Posterior vena cava (tissue), 2 donors: ENCODE data around the gene FOXF1. TPM values are rescaled to one million over a fixed set of nuclear protein-coding genes. Genes with fewer than 3 reads are reported as not detected.

Experiments used
- DNase-seq: peaks from one replicate; pipeline ENCODE4 v3.0.0-alpha.2; 2020; ENCODE audit warnings: low spot score
- intact Hi-C, 2 donors: fragments of 100-400 bp; cut with DNase I; formaldehyde crosslinking; loops; one replicate each; pipeline versions ENCODE4 v1.14.1 to v1.14.2; 2022 to 2023
- total RNA-seq, 2 donors: library from RNA; stranded (reverse); fragmentation: NEBNext Ultra II Directional; extraction: Animal tissue kit (Norgen Biotek cat#: 25700); gene quantifications; one replicate each; pipeline ENCODE4 v1.2.1, GENCODE V29; 2021
- donor health status: DM: yes; HTN: yes; CAD: no.
- donor health status: DM: yes; HTN: yes; CAD: no.

Gene FOXF1
- total RNA-seq, 2 donors from 2014 or later, result 2.5 to 4.3 TPM

GRCh38 chr16:86513471-86514277 is 3.3 kb downstream of the FOXF1 start:
- DNase-seq, result no peak
- intact Hi-C loops, result no loop called here

- DNase-seq, result no peak
- intact Hi-C loops, result loop anchor here (5.0 kb wide), 2 partner anchors 172 to 1898 kb away; no protein-coding TSS in a partner anchor
These were observed 4.4 kb downstream of the FOXF1 start for GRCh38 chr16:86514481-86515376.

DNA sequence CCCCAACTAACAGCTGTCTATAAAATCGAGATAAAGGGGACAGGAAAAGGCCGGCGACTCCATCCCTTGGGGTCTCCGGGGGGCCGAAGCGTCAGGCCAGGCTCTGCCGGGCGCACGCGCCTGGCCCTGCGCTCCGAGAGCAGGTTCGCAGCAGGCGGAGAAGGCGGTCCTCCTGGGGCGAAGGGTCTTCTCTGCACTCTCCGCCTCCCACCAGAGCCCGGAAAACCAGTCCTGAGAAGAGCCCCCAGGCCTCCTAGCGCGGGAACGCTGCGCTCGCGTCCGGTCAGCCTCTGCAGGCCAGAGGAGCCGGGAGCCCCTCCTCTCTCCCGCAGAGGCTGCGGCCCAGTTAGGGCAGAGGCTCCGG is 5.1 kb downstream of the FOXF1 start:
- DNase-seq, result no peak
- intact Hi-C loops, result loop anchor here (5.0 kb wide), 2 partner anchors 173 to 1897 kb away; no protein-coding TSS in a partner anchor

GRCh38 chr16:86515777-86516622 is 5.7 kb downstream of the FOXF1 start:
- DNase-seq, result no peak
- intact Hi-C loops, result loop anchor here (5.0 kb wide), 2 partner anchors 174 to 1896 kb away; no protein-coding TSS in a partner anchor

DNA sequence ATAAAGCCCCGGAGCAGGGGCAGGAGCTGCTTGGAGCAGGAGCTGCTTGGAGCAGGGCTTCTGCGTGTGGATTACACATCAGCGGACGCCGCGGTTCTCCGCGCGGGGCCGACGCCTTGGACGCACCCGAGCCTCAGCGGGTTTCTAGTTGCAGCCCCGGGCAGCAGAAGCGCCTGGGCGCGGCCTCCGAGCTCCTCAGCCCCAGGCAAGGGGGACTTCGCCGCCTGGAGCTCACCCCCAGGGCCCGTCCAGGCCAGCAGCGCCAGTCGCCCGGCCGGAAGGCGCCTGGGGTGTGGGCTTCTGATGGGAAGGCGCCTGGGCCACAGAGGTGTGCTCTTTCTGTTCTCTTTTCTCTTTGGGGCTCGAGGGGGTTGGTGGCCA is 6.3 kb downstream of the FOXF1 start:
- intact Hi-C loops, result loop anchor here (5.0 kb wide), 2 partner anchors 174 to 1896 kb away; no protein-coding TSS in a partner anchor
- DNase-seq, result no peak

- no peak for DNase-seq
- intact Hi-C loops, result loop anchor here (5.0 kb wide), 2 partner anchors 175 to 1895 kb away; no protein-coding TSS in a partner anchor
These were observed 6.7 kb downstream of the FOXF1 start for GRCh38 chr16:86517033-86517432.

GRCh38 chr16:86517652-86518258 is 7.4 kb downstream of the FOXF1 start:
- intact Hi-C loops, result loop anchor here (2.0 to 5.0 kb wide), 4 partner anchors 175 to 1895 kb away; no protein-coding TSS in a partner anchor
- peak; percentile 88 for DNase-seq

- intact Hi-C loops, result loop anchor here (2.0 to 5.0 kb wide), 4 partner anchors 177 to 1893 kb away; no protein-coding TSS in a partner anchor
- no peak for DNase-seq
These were observed 8.8 kb downstream of the FOXF1 start for GRCh38 chr16:86519007-86519648.

GRCh38 chr16:86519649-86520316 is 9.5 kb downstream of the FOXF1 start:
- DNase-seq, result peak; percentile 89
- intact Hi-C loops, result loop anchor here (2.0 to 5.0 kb wide), 4 partner anchors 177 to 1893 kb away; no protein-coding TSS in a partner anchor

GRCh38 chr16:86520317-86521210 is 10.2 kb downstream of the FOXF1 start:
- intact Hi-C loops, result no loop called here
- DNase-seq, result no peak

DNA sequence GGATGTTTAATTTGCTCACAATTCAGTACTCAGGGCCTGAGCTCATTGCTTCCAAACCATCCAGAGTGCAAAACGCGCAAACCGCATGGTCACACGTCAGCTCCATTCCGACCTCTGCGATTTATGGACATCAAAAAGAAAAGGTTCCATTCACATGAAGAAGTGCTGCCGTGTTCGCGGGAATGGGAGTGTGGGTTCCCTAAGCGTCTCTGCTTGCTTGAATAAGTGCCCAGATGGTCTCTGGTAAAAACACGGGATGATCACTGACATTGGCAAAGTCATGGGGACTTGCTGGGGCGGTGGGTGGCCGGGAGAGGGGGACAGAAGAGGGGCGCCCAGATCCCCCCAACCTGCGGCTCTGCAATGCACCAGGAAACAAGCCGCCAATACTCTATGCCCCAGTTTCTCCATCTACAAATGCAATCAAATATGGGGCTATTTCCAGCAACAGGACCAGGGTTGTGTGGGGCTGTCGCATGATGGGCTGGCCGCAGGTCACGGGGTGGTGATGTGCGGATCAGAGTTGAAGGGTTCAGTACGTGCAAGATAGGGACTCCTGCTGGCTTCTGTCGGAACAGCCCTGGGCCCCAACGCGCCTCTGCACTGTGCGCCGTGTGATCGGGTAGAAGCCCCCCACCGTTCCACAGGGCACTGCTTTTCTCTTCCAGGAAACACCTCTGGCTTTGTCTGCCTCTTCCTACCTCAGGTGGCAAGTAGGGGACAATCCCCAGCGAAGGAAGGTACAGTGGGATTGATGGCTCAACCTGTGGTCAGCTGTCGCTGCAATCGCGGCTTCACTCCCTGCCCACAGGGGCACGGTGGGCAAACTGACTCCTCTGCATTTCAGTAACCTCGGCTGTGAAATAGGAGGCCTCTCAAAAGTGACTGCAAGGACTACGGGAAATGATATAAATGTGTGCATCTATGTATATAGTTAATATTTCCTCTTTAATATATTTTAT is 11.2 kb downstream of the FOXF1 start:
- no peak for DNase-seq
- intact Hi-C loops, result no loop called here

DNA sequence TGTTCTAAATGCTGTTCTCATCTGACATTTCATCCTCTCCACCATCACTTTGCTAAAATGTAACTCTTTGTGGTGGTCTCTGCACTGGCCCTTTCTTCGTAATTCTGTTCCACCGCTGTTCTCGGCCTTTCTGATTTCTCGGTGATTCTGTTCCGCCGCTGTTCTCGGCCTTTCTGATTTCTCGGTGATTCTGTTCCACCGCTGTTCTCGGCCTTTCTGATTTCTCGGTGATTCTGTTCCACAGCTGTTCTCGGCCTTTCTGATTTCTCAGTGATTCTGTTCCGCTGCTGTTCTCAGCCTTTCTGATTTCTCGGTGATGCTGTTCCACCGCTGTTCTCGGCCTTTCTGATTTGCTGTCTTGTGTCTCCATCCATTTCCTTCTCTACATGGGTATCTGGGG is 12.3 kb downstream of the FOXF1 start:
- intact Hi-C loops, result no loop called here
- no peak for DNase-seq

DNA sequence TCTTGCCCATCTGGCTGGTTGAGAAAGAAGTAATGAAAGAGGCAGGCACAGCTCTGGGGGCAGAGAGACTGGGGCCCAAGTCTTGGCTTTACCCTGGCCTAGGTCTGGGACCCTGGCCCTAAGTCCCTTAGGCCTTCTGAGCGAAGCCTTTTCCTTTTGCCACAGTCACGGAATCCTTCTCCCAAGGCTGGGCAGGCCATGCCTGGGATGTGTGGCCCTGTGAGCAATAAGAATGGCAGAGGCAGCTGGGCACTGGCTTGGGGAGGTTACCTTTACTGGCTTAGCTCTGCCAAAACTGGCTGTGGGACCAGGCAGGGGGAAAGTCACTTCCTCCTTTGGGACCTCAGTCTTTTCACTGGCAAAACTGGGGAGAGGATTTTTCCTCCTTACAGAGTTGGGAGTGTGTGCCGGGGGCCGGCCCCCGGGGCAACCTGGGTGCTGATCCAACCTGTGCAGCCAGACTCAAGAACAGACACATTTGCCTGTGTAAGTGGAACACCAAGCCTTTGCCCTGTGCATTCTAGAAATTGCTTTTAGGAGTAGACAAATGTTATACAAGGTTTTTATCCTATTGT is 12.9 kb downstream of the FOXF1 start:
- intact Hi-C loops, result no loop called here
- peak; percentile 38 for DNase-seq

GRCh38 chr16:86524029-86524428 is 13.7 kb downstream of the FOXF1 start:
- intact Hi-C loops, result no loop called here

DNA sequence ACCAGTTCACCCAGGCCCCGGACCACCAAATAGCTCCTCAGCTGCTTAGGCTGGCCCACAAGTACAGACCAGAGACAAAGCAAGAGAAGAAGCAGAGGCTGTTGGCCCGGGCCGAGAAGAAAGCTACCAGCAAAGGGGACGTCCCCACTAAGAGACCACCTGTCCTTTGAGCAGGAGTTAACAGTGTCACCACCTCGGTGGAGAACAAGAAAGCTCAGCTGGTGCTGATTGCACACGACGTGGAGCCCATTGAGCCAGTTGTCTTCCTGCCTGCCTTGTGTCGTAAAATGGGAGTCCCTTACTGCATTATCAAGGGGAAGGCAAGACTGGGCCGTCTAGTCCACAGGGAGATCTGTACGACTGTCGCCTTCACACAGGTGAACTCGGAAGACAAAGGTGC is 15.4 kb downstream of the FOXF1 start:
- peak; percentile 68 for DNase-seq

More at GRCh38 chr16:86524029-86524428, 13.7 kb downstream of the FOXF1 start:
- no peak for DNase-seq

More for the DNA sequence above, 15.4 kb downstream of the FOXF1 start:
- intact Hi-C loops, result no loop called here
